ENCODE measurements around the gene CDH12. TPM values are rescaled to one million over a fixed set of nuclear protein-coding genes. Genes with fewer than 3 reads are reported as not detected.
A peak's percentile ranks its signal among the peaks of the same experiment; 100 is the strongest.

The CDH12 gene
- polyA plus RNA-seq, 1 experiment = not detected

DNA sequence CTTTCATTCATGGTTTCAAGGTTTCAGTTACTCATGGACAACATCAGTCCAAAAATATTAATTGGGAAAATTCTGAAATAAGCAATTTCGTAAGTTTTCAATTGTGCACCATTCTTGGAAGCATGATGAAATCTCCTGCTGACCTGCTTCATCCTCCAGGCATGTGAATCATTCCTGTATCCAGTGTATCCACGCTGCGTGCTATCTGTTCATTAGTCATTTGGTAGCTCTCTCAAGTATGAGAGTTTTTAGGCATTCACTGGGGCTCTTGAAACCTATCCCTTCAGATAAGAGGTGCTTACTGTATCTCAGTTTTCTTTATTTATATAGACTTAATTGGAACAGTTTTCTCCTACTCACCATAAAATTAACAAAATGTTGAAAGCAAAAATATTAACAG lies 293.0 kb downstream of the CDH12 start:
- TF ChIP-seq, protein P1, sequence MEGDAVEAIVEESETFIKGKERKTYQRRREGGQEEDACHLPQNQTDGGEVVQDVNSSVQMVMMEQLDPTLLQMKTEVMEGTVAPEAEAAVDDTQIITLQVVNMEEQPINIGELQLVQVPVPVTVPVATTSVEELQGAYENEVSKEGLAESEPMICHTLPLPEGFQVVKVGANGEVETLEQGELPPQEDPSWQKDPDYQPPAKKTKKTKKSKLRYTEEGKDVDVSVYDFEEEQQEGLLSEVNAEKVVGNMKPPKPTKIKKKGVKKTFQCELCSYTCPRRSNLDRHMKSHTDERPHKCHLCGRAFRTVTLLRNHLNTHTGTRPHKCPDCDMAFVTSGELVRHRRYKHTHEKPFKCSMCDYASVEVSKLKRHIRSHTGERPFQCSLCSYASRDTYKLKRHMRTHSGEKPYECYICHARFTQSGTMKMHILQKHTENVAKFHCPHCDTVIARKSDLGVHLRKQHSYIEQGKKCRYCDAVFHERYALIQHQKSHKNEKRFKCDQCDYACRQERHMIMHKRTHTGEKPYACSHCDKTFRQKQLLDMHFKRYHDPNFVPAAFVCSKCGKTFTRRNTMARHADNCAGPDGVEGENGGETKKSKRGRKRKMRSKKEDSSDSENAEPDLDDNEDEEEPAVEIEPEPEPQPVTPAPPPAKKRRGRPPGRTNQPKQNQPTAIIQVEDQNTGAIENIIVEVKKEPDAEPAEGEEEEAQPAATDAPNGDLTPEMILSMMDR (IDR thresholded peaks at IDR 0.05; ENCODE audit: low read depth, low read length) = no peak
- Histone ChIP-seq H3K27me3 (ENCODE audit: control insufficient read depth, insufficient read depth, low read length) (no peaks in the 10 kb centered on the region), H3K27ac (ENCODE audit: low read depth, low read length) (no peak overlapping the region)

DNA sequence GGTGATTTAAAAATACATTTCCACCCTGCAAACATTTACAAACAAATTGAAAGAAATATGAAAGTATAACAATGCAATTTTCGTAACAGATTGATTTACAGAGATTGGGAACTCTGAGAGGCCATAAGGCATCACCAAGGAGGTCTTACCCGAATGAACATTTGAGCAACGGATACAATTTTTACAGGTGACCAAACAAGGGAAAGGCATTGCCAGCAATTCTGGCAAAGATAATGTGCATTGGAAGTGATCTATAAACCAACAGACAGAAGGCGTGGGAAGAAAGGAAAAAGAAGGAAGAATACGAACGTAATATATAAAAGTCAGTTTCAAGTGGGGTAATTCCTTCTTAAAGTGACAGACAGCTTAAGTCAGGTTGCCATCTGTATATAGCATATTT lies 295.9 kb downstream of the CDH12 start:
- ChIA-PET POLR2A (no interaction called here), CTCF (no interaction called here)
- H3K27ac ChIP-seq (ENCODE audit: low read depth, low read length) = no peak overlapping the region
- DNase-seq (ENCODE audit: low read depth, low spot score) = no peak
- no peak overlapping the region for H3K4me3 ChIP-seq (ENCODE audit: low read depth, low read length)
- no peaks in the 10 kb centered on the region for H3K27me3 ChIP-seq (ENCODE audit: control insufficient read depth, insufficient read depth, low read length)
- TF ChIP-seq, protein P1 (IDR thresholded peaks at IDR 0.05; ENCODE audit: low read depth, low read length) = no peak
- H3K9me3 ChIP-seq (ENCODE audit: control insufficient read depth, insufficient read depth, low read length) = no peaks in the 10 kb centered on the region

More for the DNA sequence above, 293.0 kb downstream of the CDH12 start:
- H3K9me3 ChIP-seq (ENCODE audit: control insufficient read depth, insufficient read depth, low read length) = no peaks in the 10 kb centered on the region
- CTCF ChIA-PET = no interaction called here
- no peak overlapping the region for H3K4me3 ChIP-seq (ENCODE audit: low read depth, low read length)
- POLR2A ChIA-PET = no interaction called here
- DNase-seq (ENCODE audit: low read depth, low spot score) = peak; percentile 89

DNA sequence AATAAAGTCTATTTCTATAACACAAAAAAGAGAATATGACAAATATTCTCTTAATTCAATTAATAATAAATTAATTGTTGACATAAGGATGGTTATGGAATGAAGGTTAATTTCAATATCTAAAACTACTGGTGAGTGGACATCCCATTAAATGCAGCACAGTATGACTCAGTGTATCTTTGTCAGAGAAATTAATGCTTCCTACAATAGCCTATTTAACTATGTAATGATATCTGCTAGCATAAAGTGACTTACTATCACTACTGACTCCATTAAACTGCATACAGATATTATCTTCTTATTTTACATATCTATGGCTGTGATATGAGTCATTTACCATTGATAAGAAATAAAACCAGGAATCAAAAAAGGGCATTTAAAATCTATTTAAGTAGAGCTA lies 298.7 kb downstream of the CDH12 start:
- ChIA-PET CTCF (no interaction called here), POLR2A (no interaction called here)
- H3K27ac ChIP-seq (ENCODE audit: low read depth, low read length) = no peak overlapping the region
- no peak overlapping the region for H3K4me3 ChIP-seq (ENCODE audit: low read depth, low read length)
- no peaks in the 10 kb centered on the region for H3K27me3 ChIP-seq (ENCODE audit: control insufficient read depth, insufficient read depth, low read length)
- TF ChIP-seq, protein P1 (IDR thresholded peaks at IDR 0.05; ENCODE audit: low read depth, low read length) = no peak
- DNase-seq (ENCODE audit: low read depth, low spot score) = no peak
- no peaks in the 10 kb centered on the region for H3K9me3 ChIP-seq (ENCODE audit: control insufficient read depth, insufficient read depth, low read length)

DNA sequence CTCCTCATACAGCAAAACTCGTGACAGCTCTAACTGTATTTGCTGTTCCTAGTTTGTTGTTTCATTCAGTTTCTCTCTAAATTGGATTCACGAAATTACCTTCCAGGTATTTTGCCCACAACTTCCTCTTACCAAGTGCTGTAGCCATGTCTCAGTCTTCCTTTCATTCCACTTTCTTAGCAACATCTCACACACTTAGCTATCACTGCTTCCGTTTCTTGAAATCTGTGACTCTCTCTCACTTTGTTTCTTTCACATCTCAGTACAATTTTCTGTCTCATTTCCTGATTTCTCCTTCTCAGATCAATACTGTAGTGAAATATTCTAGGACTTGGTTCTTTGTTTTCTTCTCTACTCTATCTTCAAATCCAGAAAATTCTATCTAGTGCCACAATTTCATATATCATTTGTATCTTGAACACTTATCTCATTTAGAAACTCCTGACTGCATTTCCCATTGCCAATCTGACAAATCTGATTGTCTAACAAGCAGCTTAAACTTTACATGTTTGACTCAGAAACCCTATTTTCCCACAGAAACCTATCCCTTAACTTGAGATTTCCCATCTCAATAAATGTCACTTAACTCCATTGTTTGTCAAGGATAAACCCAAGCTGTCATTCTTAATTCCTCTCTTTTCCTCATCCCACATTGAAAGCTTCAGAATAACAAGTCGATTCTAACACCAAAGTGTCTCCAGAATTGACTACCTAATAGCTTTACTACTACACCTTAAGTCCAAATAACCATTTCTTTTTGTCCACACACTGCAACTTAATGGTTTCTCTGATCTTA lies 303.1 kb downstream of the CDH12 start:
- H3K9me3 ChIP-seq (ENCODE audit: control insufficient read depth, insufficient read depth, low read length) = no peaks in the 10 kb centered on the region
- ChIA-PET CTCF (no interaction called here), POLR2A (no interaction called here)
- TF ChIP-seq, protein P1 (IDR thresholded peaks at IDR 0.05; ENCODE audit: low read depth, low read length) = no peak
- no peaks in the 10 kb centered on the region for H3K27me3 ChIP-seq (ENCODE audit: control insufficient read depth, insufficient read depth, low read length)
- no peak for DNase-seq (ENCODE audit: low read depth, low spot score)
- H3K4me3 ChIP-seq (ENCODE audit: low read depth, low read length) = no peak overlapping the region
- no peak overlapping the region for H3K27ac ChIP-seq (ENCODE audit: low read depth, low read length)

DNA sequence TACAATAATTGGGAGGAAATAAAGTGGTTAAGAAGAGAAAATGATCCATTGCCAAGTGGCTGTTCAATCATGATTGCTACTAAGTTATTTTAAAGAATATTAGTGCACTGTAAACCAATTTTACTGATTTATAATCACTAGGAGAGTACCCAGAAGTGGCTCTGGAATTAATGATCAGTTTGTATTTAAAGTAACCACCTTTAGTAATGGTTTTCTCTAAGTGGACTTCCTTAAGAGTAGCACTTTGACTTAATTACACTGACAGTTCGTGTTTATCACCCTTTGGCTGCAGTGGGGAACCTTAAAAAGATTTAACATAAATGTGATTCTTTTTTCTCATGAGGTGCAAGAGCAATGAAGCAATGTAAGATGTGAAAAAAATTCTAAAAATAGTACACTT lies 310.8 kb downstream of the CDH12 start:
- no peaks in the 10 kb centered on the region for H3K27me3 ChIP-seq (ENCODE audit: control insufficient read depth, insufficient read depth, low read length)
- TF ChIP-seq, protein P1 (IDR thresholded peaks at IDR 0.05; ENCODE audit: low read depth, low read length) = no peak
- H3K4me3 ChIP-seq (ENCODE audit: low read depth, low read length) = no peak overlapping the region
- H3K9me3 ChIP-seq (ENCODE audit: control insufficient read depth, insufficient read depth, low read length) = no peaks in the 10 kb centered on the region
- H3K27ac ChIP-seq (ENCODE audit: low read depth, low read length) = no peak overlapping the region
- POLR2A ChIA-PET = no interaction called here
- DNase-seq (ENCODE audit: low read depth, low spot score) = no peak
- CTCF ChIA-PET = no interaction called here

Data from AG04450 (cell line).